Aorta (tissue), 5 donors: ENCODE results near the gene ANKRD2. TPM values are rescaled to one million over a fixed set of nuclear protein-coding genes. Genes with fewer than 3 reads are reported as not detected.
"Not testable (repeated sequence)": the region's sequence is repeated elsewhere in the genome, so short reads cannot be mapped to it uniquely, and the experiment has no call there.

Source experiments
- ATAC-seq: fragments of 200-7000 bp; cut with Tn5 transposase; one replicate; pipeline ENCODE4 v1.9.1; 2022; ENCODE audit warnings: moderate library complexity; ENCODE audit not compliant: low FRiP score
- DNase-seq, 2 donors: peaks; one replicate each; pipeline ENCODE4 v3.0.0-alpha.2; 2020
- H3K27ac ChIP-seq, 2 donors: one replicate each; pipeline ENCODE4 v1.5.1; 2013; ENCODE audit warnings: low read length in 2 of 2, mild to moderate bottlenecking in 2 of 2, moderate library complexity in 2 of 2, control low read depth in 1 of 2, inconsistent platforms in 1 of 2, low read depth in 1 of 2
- H3K27me3 ChIP-seq, 2 donors: one replicate each; pipeline ENCODE4 v1.6.1; 2013; ENCODE audit warnings: control low read depth in 1 of 2, low read length in 1 of 2, mild to moderate bottlenecking in 1 of 2, moderate library complexity in 1 of 2; ENCODE audit not compliant: insufficient read depth in 2 of 2, control insufficient read depth in 1 of 2
- H3K36me3 ChIP-seq, 2 donors: one replicate each; pipeline ENCODE4 v1.6.1; 2013; ENCODE audit warnings: control low read depth in 1 of 2, low read length in 1 of 2, mild to moderate bottlenecking in 1 of 2; ENCODE audit not compliant: insufficient read depth in 2 of 2, control insufficient read depth in 1 of 2
- H3K4me1 ChIP-seq, 2 donors: one replicate each; pipeline ENCODE4 v1.6.1; 2013; ENCODE audit warnings: low read length in 2 of 2, control low read depth in 1 of 2, mild to moderate bottlenecking in 1 of 2, moderate library complexity in 1 of 2; ENCODE audit not compliant: insufficient read depth in 2 of 2, control insufficient read depth in 1 of 2
- H3K4me3 ChIP-seq, 2 donors: one replicate each; pipeline ENCODE4 v1.5.1; 2013; ENCODE audit warnings: low read length in 2 of 2, control low read depth in 1 of 2, mild to moderate bottlenecking in 1 of 2
- H3K9me3 ChIP-seq: one replicate; pipeline ENCODE4 v1.6.1; 2013; ENCODE audit warnings: mild to moderate bottlenecking, low read length; ENCODE audit not compliant: control insufficient read depth
- WGBS, 2 donors: extraction: QIAGEN DNeasy Blood & Tissue Kit; methylation state at CpG; one replicate each; pipeline ENCODE4 v1.1.7; 2013; 5-methylcytosine and 5-hydroxymethylcytosine counted together
- intact Hi-C, 2 donors: fragments of 100-400 bp; cut with DNase I; formaldehyde crosslinking; loops; one replicate each; pipeline versions ENCODE4 v1.14.2 to v1.15.0; 2022
- long read RNA-seq, 2 donors: library from polyadenylated mRNA; unstranded; transcript quantifications; one replicate each; pipeline ENCODE4 v2.0.0, GENCODE V29; 2020 to 2021
- polyA plus RNA-seq, 2 donors: library from polyadenylated mRNA; stranded (reverse); fragments of 200-250 nt; gene quantifications; one replicate each; pipeline ENCODE4 v1.2.3, GENCODE V29; 2013
- total RNA-seq, 2 donors: library from RNA; stranded (reverse); fragmentation: NEBNext Ultra II Directional; extraction: Animal tissue kit (Norgen Biotek cat#: 25700); gene quantifications; one replicate each; pipeline ENCODE4 v1.2.1, GENCODE V29; 2021
- donor health status: healthy with polysubstance abuse.
- donor health status: Bipolar disorder and iron deficiency.
- donor health status: DM: no; HTN: no; CAD: no.
- donor health status: DM: no; HTN: no; CAD: no.
- donor health status: DM: yes; HTN: yes; CAD: no.

The ANKRD2 gene
- under 1 TPM; 0.39 to 0.78 TPM for total RNA-seq
- polyA plus RNA-seq = 1 to 10 TPM; 1.4 to 3.1 TPM
- long read RNA-seq, donor 1, partial matches to known transcripts = 1 of 1 reads
- long read RNA-seq, donor 1, other reads (novel, unspliced or antisense) = 0 of 1 reads
- long read RNA-seq, donor 2 = 0 reads

GRCh38 chr10:97572214-97572989 lies at the start of gene ANKRD2:
Gene ANKRD2 (plus strand): TSS chr10:97572779. CDS start chr10:97572789, 10 bp downstream.
- Histone ChIP-seq H3K9me3 (no peaks in the 10 kb centered on the region), H3K27me3 (no peaks in the 10 kb centered on the region), H3K4me3 (no peak within 1 kb of the TSS), H3K4me1 (no peaks in the 10 kb centered on the region), H3K27ac (no peak within 1 kb of the TSS), H3K36me3 (peaks cover 2 to 6% of the 10 kb centered on the region in 2 donors)
- DNase-seq = peak; percentile 90 to 93
- intact Hi-C loops = loop anchor here (1.0 to 2.0 kb wide), 2 partner anchors 38 to 39 kb away; no protein-coding TSS in a partner anchor
- peak; percentile 87 for ATAC-seq
- 68 to 70% methylated on average over 16 of the region's 16 CpGs for WGBS, 2 donors

GRCh38 chr10:97522937-97523336 lies 49.6 kb upstream of the ANKRD2 start:
- no peaks in the 10 kb centered on the region for H3K9me3 ChIP-seq
- DNase-seq = no peak
- intact Hi-C loops = no loop called here
- H3K36me3 ChIP-seq = no peaks in the 10 kb centered on the region
- H3K27me3 ChIP-seq = no peaks in the 10 kb centered on the region
- no peak overlapping the region for H3K4me3 ChIP-seq
- H3K27ac ChIP-seq = no peak overlapping the region
- WGBS, 2 donors = 94 to 95% methylated on average over 8 of the region's 8 CpGs
- no peak for ATAC-seq
- no peaks in the 10 kb centered on the region for H3K4me1 ChIP-seq

GRCh38 chr10:97525086-97525485 lies 47.5 kb upstream of the ANKRD2 start:
- Histone ChIP-seq H3K4me1 (no peaks in the 10 kb centered on the region), H3K36me3 (no peaks in the 10 kb centered on the region), H3K9me3 (no peaks in the 10 kb centered on the region), H3K27ac (no peak overlapping the region), H3K27me3 (no peaks in the 10 kb centered on the region), H3K4me3 (no peak overlapping the region)
- DNase-seq (no peak), ATAC-seq (no peak)
- 94 to 96% methylated on average over 5 of the region's 5 CpGs for WGBS, 2 donors
- intact Hi-C loops = no loop called here

- H3K27me3 ChIP-seq = no peaks in the 10 kb centered on the region
- H3K9me3 ChIP-seq = no peaks in the 10 kb centered on the region
- 98 to 100% methylated on average over 1 of the region's 1 CpG for WGBS, 2 donors
- H3K36me3 ChIP-seq = no peaks in the 10 kb centered on the region
- no peak overlapping the region for H3K27ac ChIP-seq
- H3K4me3 ChIP-seq = no peak overlapping the region
- intact Hi-C loops = no loop called here
- DNase-seq = no peak
- no peak for ATAC-seq
- no peaks in the 10 kb centered on the region for H3K4me1 ChIP-seq
These were observed 46.9 kb upstream of the ANKRD2 start for GRCh38 chr10:97525683-97526110.

- intact Hi-C loops = not testable (repeated sequence)
These were observed 43.7 kb upstream of the ANKRD2 start for GRCh38 chr10:97528876-97529275.

GRCh38 chr10:97529685-97530465 lies 42.7 kb upstream of the ANKRD2 start:
- Histone ChIP-seq H3K36me3 (no peaks in the 10 kb centered on the region), H3K27ac (no peak overlapping the region), H3K4me3 (no peak overlapping the region), H3K9me3 (no peaks in the 10 kb centered on the region), H3K4me1 (no peaks in the 10 kb centered on the region), H3K27me3 (no peaks in the 10 kb centered on the region)
- 82 to 89% methylated on average over 10 to 14 of the region's 14 CpGs for WGBS, 2 donors
- ATAC-seq (no peak), DNase-seq (no peak)
- intact Hi-C loops = no loop called here

More at GRCh38 chr10:97528876-97529275, 43.7 kb upstream of the ANKRD2 start:
- H3K27ac ChIP-seq, H3K9me3 ChIP-seq, DNase-seq, H3K27me3 ChIP-seq, H3K4me1 ChIP-seq, ATAC-seq, H3K4me3 ChIP-seq, H3K36me3 ChIP-seq: not testable (repeated sequence)
- WGBS, 2 donors = 94 to 96% methylated on average over 9 to 27 of the region's 29 CpGs

- Histone ChIP-seq H3K27ac (no peak overlapping the region), H3K9me3 (no peaks in the 10 kb centered on the region), H3K4me1 (no peaks in the 10 kb centered on the region), H3K36me3 (no peaks in the 10 kb centered on the region), H3K4me3 (no peak overlapping the region), H3K27me3 (no peaks in the 10 kb centered on the region)
- ATAC-seq (no peak), DNase-seq (peak in 1 of 2 donors; percentile 4)
- 81 to 85% methylated on average over 10 of the region's 10 CpGs for WGBS, 2 donors
- intact Hi-C loops = no loop called here
These were observed 41.1 kb upstream of the ANKRD2 start for GRCh38 chr10:97531401-97531986.

- H3K27ac ChIP-seq = no peak overlapping the region
- ATAC-seq (no peak), DNase-seq (no peak)
- no peaks in the 10 kb centered on the region for H3K36me3 ChIP-seq
- no peaks in the 10 kb centered on the region for H3K27me3 ChIP-seq
- H3K4me3 ChIP-seq = no peak overlapping the region
- H3K9me3 ChIP-seq = no peaks in the 10 kb centered on the region
- intact Hi-C loops = no loop called here
- H3K4me1 ChIP-seq = no peaks in the 10 kb centered on the region
- 73 to 79% methylated on average over 12 of the region's 12 CpGs for WGBS, 2 donors
These were observed 39.5 kb upstream of the ANKRD2 start for GRCh38 chr10:97532935-97533671.
